HG02571 (cell line): ENCODE data around the gene NET1.
"Not testable (repeated sequence)": the region's sequence is repeated elsewhere in the genome, so short reads cannot be mapped to it uniquely, and the experiment has no call there.

Experiments
- ATAC-seq: cut with Tn5 transposase; IDR thresholded peaks from one replicate; pipeline ENCODE4 v1.9.1; 2021; ENCODE audit warnings: mild to moderate bottlenecking, moderate library complexity; ENCODE audit not compliant: unreplicated experiment

NET1 gene

GRCh38 chr10:5412277-5412941, at the start of gene NET1:
TSS of gene NET1 (plus strand) at chr10:5412557. CDS start at chr10:5412693, 136 bp downstream.
- ATAC-seq, result peak; percentile 94

DNA sequence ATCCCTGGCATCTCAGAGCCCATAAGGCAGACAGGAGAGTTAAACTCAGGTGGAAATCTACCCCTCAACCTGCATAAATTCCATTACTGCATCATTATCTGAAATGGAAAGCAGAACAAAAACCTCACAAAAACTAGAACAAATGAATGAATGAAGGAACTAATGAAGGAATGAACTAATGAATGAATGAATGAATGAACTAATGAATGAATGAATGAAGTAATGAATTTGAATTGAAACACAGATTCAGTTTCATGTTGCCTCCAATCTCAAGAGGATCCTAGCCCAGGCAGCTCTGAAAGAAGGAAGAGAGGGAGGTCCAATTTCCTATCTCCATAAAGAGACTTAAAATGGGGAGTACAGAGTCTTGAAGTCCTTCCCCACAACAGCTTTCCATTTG, 49.5 kb upstream of the NET1 start:
- no peak for ATAC-seq

- no peak for ATAC-seq
Measured at GRCh38 chr10:5364374-5364773, 48.0 kb upstream of the NET1 start.

DNA sequence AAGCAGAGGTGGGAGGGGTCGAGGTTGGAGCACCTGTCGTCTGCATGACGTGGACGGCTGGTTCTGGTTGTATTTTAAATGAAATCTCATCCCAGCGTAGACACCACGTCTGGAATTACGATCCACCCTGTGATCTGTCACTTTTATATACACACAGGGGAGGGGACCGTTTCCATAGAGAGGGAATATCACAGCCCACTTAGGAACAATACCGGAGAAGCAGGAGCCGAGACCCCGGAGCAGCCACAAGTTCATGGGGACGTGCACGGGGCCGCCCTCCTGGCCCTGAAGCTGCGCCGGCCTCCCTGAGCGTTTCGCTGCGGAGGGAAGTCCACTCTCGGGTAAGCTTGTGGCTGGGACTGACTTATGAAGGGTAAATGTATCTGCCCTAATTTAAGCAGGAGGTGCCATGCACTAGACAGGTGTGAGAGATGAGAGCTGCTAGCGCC, 47.4 kb upstream of the NET1 start, which contains the start of gene UCN3:
UCN3 (plus strand) TSS at position 77 of the 449 bp plus-strand sequence. CDS start 8,755 bp downstream, outside the sequence.
- ATAC-seq, result no peak

DNA sequence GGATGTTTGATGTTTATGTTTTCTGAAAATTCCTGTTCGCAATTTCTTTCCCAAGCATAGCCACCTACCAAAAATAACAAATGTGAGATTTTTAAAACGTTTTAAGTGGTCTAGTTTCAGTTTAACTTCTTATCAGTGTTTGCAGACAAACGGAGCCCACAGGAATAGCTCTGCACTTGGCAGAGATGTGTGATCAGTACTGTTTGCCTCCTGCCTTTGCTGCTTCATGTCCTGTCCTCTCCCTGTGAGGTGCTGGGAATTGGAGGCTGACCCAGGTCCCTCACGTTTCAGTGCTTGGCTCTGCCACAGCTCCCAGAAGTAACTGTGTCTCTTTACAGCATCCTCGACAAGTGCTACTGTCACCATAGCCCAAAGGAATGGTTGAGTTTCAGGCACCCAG, 46.4 kb upstream of the NET1 start:
- no peak for ATAC-seq

DNA sequence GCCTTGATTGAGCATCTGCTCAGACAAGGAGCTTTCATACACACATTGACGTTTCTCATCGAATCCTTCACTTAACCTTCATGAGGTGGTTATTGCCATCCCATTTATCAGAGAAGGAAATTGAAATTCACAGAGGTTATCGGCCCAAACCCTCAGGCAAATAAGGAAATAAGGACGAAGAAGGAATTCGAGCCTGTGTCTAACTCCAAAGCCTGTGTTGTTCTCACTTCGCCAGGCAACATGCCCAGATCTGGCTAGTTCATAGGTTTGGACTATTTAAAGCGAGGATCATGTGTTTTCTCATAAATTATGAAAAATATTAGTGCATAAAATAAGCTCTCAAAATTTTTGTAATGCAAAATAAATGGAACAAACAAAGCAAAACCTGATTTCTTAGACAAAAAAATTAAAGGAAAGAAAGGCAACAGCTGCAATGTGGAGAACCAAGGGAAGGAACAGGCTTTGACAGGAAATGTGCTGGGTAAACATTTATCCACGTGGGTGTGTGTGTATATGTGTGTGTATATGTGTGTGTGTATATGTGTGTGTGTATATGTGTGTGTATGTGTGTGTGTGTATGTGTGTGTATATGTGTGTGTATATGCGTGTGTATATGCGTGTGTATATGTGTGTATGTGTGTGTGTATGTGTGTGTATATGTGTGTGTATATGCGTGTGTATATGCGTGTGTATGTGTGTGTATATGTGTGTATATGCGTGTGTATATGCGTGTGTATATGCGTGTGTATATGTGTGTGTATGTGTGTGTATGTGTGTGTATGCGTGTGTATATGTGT, 42.8 kb upstream of the NET1 start:
- no peak for ATAC-seq

DNA sequence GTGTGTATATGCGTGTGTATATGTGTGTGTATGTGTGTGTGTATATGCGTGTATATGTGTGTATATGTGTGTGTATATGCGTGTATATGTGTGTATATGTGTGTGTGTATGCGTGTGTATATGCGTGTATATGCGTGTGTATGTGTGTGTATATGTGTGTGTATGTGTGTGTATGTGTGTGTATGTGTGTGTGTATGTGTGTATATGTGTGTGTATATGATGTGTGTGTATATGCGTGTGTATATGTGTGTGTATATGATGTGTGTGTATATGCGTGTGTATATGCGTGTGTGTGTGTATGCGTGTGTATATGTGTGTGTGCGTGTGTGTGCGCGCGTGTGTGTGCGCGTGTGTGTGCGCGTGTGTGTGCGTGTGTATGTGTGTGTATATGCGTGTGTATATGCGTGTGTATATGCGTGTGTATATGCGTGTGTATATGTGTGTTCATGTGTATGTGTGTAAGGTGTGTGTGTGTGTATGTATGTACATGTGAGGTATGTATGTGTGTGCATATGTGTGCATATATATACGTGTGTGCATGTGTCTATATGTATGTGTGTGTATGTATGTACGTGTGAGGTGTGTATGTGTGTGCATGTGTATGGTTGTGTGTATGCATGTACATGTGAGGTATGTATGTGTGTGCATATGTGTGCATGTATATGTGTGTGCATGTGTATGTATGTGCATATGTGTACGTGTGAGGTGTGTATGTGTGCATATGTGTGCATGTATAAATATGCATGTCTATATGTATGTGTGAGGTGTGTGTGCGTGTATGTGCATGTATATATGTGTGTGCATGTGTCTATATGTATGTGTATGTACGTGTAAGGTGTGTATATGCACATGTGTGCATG, 41.6 kb upstream of the NET1 start:
- ATAC-seq, result no peak

GRCh38 chr10:5373307-5373706, 39.0 kb upstream of the NET1 start:
- ATAC-seq, result no peak

DNA sequence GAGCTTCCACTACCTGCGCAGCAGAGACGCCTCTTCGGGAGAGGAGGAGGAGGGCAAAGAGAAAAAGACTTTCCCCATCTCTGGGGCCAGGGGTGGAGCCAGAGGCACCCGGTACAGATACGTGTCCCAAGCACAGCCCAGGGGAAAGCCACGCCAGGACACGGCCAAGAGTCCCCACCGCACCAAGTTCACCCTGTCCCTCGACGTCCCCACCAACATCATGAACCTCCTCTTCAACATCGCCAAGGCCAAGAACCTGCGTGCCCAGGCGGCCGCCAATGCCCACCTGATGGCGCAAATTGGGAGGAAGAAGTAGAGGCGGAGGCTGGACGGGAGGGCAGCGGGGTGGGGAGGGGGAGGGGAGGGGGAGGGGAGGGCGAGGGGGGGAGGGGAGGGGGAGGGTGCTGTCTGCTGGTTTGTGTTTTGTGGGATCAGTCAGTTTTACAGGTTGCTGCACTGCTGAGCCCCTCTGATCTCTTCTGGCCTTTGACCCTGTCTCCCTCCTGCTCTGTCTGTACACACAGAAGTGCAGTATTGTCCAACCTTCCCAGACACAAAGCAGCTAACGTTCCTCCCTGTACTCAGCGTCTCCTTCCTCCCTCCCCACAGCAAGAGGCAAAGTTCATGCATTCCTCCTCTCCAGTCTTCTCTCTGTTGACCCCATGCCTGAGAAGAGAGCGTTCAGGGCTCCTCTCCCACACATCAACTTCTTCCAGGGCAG, 38.3 kb upstream of the NET1 start:
- no peak for ATAC-seq

DNA sequence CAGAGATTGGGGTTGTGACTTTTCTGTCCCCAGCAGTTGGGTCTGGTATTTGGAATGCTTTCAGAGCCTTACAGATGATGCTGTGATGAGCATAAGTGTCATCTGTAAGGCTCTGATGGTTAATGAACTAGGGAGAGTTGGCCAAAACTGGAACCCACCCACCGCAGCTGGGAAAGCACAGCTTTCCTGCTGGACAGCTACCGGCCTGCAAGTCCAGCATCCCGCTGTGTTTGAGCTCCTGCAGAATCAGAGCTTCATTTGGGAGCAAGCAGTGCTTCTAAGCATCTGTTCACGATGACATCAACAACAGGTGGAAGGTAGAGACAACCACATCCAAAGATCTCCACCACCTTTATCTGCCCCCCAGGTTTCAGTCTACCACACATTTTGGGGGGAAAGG, 35.9 kb upstream of the NET1 start:
- ATAC-seq, result no peak

GRCh38 chr10:5379202-5379601, 33.2 kb upstream of the NET1 start:
- not testable (repeated sequence) for ATAC-seq

DNA sequence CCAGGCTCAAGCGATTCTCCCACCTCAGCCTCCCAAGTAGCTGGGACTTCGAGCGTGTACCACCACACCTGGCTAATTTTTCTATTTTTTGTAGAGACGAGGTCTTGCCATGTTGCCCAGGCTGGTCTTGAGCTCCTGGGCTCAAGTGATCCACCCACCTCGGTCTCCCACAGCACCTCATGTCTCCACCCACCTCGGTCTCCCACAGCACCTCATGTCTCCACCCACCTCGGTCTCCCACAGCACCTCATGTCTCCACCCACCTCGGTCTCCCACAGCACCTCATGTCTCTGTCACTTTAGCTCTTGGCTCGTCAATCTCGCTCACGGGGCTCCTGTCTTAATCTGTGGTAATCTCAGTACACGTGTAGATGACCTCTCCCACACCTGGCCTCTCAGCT, 32.0 kb upstream of the NET1 start:
- ATAC-seq, result not testable (repeated sequence)

DNA sequence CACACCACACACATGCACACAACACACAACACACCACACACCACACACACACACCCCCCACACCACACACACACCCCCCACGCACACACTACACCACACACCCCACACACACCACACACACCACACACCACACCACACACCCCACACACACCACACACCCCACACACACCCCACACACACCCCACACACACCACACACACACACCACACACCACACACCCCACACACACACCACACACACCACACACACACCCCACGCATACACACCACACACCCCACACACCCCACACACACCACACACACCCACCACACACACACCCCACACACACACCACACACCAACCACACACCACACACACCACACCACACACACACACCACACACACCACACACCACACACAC, 31.2 kb upstream of the NET1 start:
- no peak for ATAC-seq

DNA sequence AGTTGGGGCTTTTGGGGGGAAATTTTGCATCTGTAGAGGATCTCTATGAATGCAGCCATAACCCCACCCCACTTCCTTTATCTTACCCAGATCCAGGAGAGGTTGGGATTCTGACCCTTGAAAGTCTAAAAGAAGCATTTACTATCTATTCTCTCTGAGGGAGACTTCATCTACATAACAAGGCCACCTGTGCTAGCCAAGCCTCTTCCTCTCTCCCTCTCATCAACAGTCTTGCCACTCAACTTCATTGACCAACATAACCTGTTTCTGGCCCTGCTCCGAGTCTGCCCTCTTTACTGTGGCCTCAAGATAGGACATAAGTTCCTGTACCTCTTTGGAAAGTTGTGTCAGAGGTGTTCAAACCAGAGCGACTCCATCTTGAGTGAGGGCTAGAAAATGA, 27.1 kb upstream of the NET1 start:
- ATAC-seq, result no peak

- ATAC-seq, result no peak
Measured at GRCh38 chr10:5387169-5387568, 25.2 kb upstream of the NET1 start.

- ATAC-seq, result no peak
Measured at GRCh38 chr10:5390607-5391205, 21.7 kb upstream of the NET1 start.

GRCh38 chr10:5391790-5392189, 20.6 kb upstream of the NET1 start:
- ATAC-seq, result no peak

DNA sequence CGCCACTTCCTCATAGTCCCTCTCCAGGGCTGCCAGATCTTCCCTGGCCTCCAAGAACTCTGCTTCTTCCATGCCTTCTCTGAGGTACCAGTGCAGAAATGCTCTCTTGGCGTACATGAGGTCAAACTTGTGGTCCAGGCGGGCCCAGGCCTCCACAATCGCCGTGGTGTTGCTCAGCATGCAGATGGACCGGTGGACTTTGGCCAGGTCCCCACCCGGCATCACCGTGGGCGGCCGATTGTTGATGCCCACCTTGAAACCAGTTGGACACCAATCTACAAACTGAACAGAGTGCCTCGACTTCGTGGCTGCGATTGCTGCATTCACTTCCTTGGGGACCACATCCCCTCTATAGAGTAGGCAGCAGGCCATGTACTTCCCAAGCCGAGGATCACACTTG, 18.8 kb upstream of the NET1 start:
- ATAC-seq, result no peak

- no peak for ATAC-seq
Measured at GRCh38 chr10:5395168-5395567, 17.2 kb upstream of the NET1 start.

- no peak for ATAC-seq
Measured at GRCh38 chr10:5396556-5397300, 15.6 kb upstream of the NET1 start.
